ENCODE measurements around the gene HSPA12B.

HSPA12B gene

GRCh38 chr20:3739054-3739925 lies 6.8 kb downstream of the HSPA12B start:
- Histone ChIP-seq H3K36me3 (ENCODE audit: control insufficient read depth in 2 of 2, insufficient read depth in 1 of 2, low read length in 2 of 2) (no peaks in the 10 kb centered on the region), H3K9me3 (ENCODE audit: control insufficient read depth, insufficient read depth, low read depth, low read length) (no peaks in the 10 kb centered on the region), H3K4me3 (ENCODE audit: low read depth, low read length) (no peak overlapping the region), H3K27ac (ENCODE audit: extremely low read depth, low read depth, low read length) (no peak overlapping the region), H3K4me1 (ENCODE audit: control insufficient read depth, insufficient read depth, low read length) (peaks cover 10% of the 10 kb centered on the region; the same call in 1 of the 2 replicates)
- POLR2A ChIA-PET: interaction anchor here (0.5 to 1.2 kb wide), 2 partner anchors 28 to 32 kb away, joined by 3 to 4 read pairs; partner anchors contain the start of gene ADISSP
- CTCF ChIA-PET: interaction anchor here (0.8 to 3.0 kb wide), 4 partner anchors 11 to 30 kb away, joined by 3 to 14 read pairs (median 8); no protein-coding TSS in a partner anchor
- TF ChIP-seq BCL11A (tag by site-specific recombination; IDR thresholded peaks at IDR 0.05; ENCODE audit: low read depth) (no peak), GLI4 (tag by site-specific recombination; IDR thresholded peaks at IDR 0.05) (no peak), ZNF660 (tag by site-specific recombination; IDR thresholded peaks at IDR 0.05) (no peak), ZNF654 (tag by site-specific recombination; IDR thresholded peaks at IDR 0.05; ENCODE audit: low read depth) (no peak), ZNF23 (tag by site-specific recombination; IDR thresholded peaks at IDR 0.05; ENCODE audit: borderline replicate concordance) (no peak)

DNA sequence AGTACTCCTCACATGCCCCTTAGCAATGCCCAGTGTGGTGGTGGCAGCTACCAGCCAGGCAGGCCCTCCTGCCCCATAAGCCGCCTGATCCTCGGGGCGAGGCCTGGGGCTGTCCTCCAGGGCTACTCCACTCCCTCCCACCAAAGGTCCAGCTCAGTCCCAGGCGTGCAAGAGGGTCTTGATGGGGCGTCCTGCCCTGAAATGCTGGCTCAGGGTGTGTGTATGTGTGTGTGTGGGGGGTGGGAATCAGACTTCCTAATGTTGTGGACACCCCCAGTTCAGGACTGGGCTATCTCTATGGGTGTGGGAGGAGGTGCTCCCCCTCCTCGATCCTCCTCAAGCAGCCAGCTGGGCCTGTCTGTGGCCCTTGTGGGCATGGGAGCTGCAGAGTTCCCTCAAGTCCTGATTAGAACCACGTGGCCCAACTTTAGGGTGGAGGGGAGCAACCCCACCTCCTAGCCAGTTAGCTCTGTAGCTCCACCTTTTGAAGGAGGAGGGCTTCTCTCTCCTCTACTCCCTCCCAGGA lies 7.5 kb downstream of the HSPA12B start:
- Histone ChIP-seq H3K4me1 (ENCODE audit: control insufficient read depth, insufficient read depth, low read length) (peaks cover 10% of the 10 kb centered on the region; the same call in 1 of the 2 replicates), H3K9me3 (ENCODE audit: control insufficient read depth, insufficient read depth, low read depth, low read length) (no peaks in the 10 kb centered on the region), H3K36me3 (ENCODE audit: control insufficient read depth in 2 of 2, insufficient read depth in 1 of 2, low read length in 2 of 2) (no peaks in the 10 kb centered on the region), H3K27ac (ENCODE audit: extremely low read depth, low read depth, low read length) (no peak overlapping the region), H3K4me3 (ENCODE audit: low read depth, low read length) (no peak overlapping the region)
- TF ChIP-seq TRIM28 (IDR thresholded peaks at IDR 0.05; ENCODE audit: borderline replicate concordance, low read length) (no peak), ZNF837 (tag by site-specific recombination; IDR thresholded peaks at IDR 0.05) (no peak), ZNF354C (tag by site-specific recombination; IDR thresholded peaks at IDR 0.05; ENCODE audit: borderline replicate concordance, low read depth) (no peak), ZNF266 (tag by site-specific recombination; IDR thresholded peaks at IDR 0.05; ENCODE audit: low read depth) (no peak), ZBTB7A (tag by site-specific recombination; IDR thresholded peaks at IDR 0.05; ENCODE audit: low read depth) (no peak), EGR2 (tag by site-specific recombination; IDR thresholded peaks at IDR 0.05; ENCODE audit: low read depth) (no peak), ZNF704 (tag by site-specific recombination; IDR thresholded peaks at IDR 0.05) (no peak), ZFHX2 (tag by site-specific recombination; conservative IDR thresholded peaks at IDR 0.05) (no peak)
- TF ChIP-seq, protein P1, sequence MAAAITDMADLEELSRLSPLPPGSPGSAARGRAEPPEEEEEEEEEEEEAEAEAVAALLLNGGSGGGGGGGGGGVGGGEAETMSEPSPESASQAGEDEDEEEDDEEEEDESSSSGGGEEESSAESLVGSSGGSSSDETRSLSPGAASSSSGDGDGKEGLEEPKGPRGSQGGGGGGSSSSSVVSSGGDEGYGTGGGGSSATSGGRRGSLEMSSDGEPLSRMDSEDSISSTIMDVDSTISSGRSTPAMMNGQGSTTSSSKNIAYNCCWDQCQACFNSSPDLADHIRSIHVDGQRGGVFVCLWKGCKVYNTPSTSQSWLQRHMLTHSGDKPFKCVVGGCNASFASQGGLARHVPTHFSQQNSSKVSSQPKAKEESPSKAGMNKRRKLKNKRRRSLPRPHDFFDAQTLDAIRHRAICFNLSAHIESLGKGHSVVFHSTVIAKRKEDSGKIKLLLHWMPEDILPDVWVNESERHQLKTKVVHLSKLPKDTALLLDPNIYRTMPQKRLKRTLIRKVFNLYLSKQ (tag by site-specific recombination; IDR thresholded peaks at IDR 0.05; ENCODE audit: borderline replicate concordance): no peak
- TF ChIP-seq, protein P2, sequence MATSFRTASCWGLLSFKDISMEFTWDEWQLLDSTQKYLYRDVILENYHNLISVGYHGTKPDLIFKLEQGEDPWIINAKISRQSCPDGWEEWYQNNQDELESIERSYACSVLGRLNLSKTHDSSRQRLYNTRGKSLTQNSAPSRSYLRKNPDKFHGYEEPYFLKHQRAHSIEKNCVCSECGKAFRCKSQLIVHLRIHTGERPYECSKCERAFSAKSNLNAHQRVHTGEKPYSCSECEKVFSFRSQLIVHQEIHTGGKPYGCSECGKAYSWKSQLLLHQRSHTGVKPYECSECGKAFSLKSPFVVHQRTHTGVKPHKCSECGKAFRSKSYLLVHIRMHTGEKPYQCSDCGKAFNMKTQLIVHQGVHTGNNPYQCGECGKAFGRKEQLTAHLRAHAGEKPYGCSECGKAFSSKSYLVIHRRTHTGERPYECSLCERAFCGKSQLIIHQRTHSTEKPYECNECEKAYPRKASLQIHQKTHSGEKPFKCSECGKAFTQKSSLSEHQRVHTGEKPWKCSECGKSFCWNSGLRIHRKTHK (tag by site-specific recombination; IDR thresholded peaks at IDR 0.05): no peak
- CTCF ChIA-PET: interaction anchor here (0.7 to 3.0 kb wide), 5 partner anchors 10 to 46 kb away, joined by 3 to 17 read pairs (median 3); partner anchors contain the start of gene CENPB
- POLR2A ChIA-PET: no interaction called here
